DMS79 treated with DMSO at 0.1 percent for 48 hours (cell line): ENCODE measurements around the gene CCDC92B.
"Not testable (repeated sequence)": the region's sequence is repeated elsewhere in the genome, so short reads cannot be mapped to it uniquely, and the experiment has no call there.

ENCODE experiments used
- DNase-seq: peaks from one replicate; lab custom pipeline; 2025; lab: John Stamatoyannopoulos, UW

CCDC92B gene

GRCh38 chr17:2703606-2704005, 45.8 kb downstream of the CCDC92B start:
- no peak for DNase-seq

- DNase-seq = no peak
Observed at GRCh38 chr17:2703181-2703580, 46.3 kb downstream of the CCDC92B start.

GRCh38 chr17:2701996-2702741, 47.3 kb downstream of the CCDC92B start:
- DNase-seq = no peak

- DNase-seq = no peak
Observed at GRCh38 chr17:2701161-2701995, 48.1 kb downstream of the CCDC92B start.

- peak; percentile 92 for DNase-seq
Observed at GRCh38 chr17:2700491-2701141, 48.8 kb downstream of the CCDC92B start.

GRCh38 chr17:2700030-2700490, 49.4 kb downstream of the CCDC92B start:
- no peak for DNase-seq

- DNase-seq = not testable (repeated sequence)
Observed at GRCh38 chr17:2699216-2699805, 50.1 kb downstream of the CCDC92B start.

GRCh38 chr17:2697611-2698162, 51.8 kb downstream of the CCDC92B start:
- no peak for DNase-seq

GRCh38 chr17:2695961-2696760, 53.3 kb downstream of the CCDC92B start:
- DNase-seq = no peak

- DNase-seq = no peak
Observed at GRCh38 chr17:2695243-2695960, 54.0 kb downstream of the CCDC92B start.

- no peak for DNase-seq
Observed at GRCh38 chr17:2694381-2695242, 54.8 kb downstream of the CCDC92B start.

GRCh38 chr17:2693561-2694380, 55.7 kb downstream of the CCDC92B start:
- no peak for DNase-seq

- no peak for DNase-seq
Observed at GRCh38 chr17:2692781-2693135, 56.7 kb downstream of the CCDC92B start.

GRCh38 chr17:2691965-2692780, 57.3 kb downstream of the CCDC92B start:
- no peak for DNase-seq

- DNase-seq = no peak
Observed at GRCh38 chr17:2691069-2691871, 58.2 kb downstream of the CCDC92B start.

- DNase-seq = no peak
Observed at GRCh38 chr17:2690165-2691068, 59.0 kb downstream of the CCDC92B start.
